ENCODE measurements around the gene CTDSPL2. TPM values are rescaled to one million over a fixed set of nuclear protein-coding genes. Genes with fewer than 3 reads are reported as not detected.
A peak's percentile ranks its signal among the peaks of the same experiment; 100 is the strongest.
"Not testable (repeated sequence)": the region's sequence is repeated elsewhere in the genome, so short reads cannot be mapped to it uniquely, and the experiment has no call there.

The CTDSPL2 gene
- total and polyA plus RNA-seq, 8 donors: 2.7 to 25.1 (median 15.3) TPM

DNA sequence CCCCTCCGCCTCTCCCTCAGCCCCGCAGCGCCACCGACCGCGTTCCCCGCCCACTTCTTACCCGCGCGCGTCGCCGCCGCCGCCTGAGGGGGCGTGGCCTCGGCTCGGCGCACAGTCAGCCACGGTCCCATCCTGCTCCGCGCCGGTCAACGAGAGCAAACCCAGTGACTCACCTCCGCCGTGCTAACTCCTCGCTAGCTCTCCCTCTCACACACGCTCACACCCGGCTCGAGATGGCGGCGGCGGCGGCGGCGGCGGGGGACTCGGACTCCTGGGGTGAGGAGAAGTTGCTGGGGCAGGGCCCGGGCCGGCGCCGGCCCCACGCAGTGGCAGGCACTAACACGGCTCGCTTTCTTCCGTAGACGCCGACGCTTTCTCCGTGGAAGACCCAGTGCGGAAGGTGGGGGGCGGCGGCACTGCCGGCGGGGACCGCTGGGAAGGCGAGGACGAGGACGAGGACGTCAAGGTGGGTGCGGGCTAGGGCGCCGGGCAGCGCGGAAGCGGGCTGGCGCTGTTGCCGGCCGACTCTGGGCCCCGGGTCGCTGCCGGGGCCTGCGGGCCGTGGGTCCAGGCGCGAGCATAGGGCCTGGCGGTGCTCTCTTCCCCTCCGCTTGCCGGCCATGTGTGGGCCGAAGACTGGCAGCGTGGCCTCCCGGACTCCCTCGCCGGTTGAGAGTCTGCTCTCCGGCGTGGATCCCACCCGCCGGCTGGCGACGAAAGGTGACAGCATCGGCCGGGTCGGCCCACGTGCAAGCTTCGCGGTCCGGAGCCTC is 109.7 kb downstream of the CTDSPL2 start, which contains the start of gene EIF3J:
Gene EIF3J, plus strand, starts transcription at position 186 of the 773 bp plus-strand sequence. Its CDS starts 48 bp downstream, at position 234.
- no peaks in the 10 kb centered on the region for H3K27me3 ChIP-seq
- no peak for TF ChIP-seq CTCF (IDR thresholded peaks at IDR 0.05)
- 0% methylated on average over 56 to 95 of the region's 97 CpGs for WGBS, 2 donors
- intact Hi-C loops (cut with DNase I): no loop called here
- DNase-seq (peak; percentile 95 to 97 (median 97)), FAIRE-seq (no peak), ATAC-seq (peak; percentile 86 to 94 (median 90))
- H3K9me3 ChIP-seq: no peaks in the 10 kb centered on the region
- peak within 1 kb of the TSS; percentile 73 to 95 (median 92) for H3K4me3 ChIP-seq
- peak within 1 kb of the TSS; percentile 93 to 99 (median 98) for H3K27ac ChIP-seq
- H3K36me3 ChIP-seq: peaks cover 0 to 5% (median 0%) of the 10 kb centered on the region in 3 donors
- peaks cover 20 to 37% (median 29%) of the 10 kb centered on the region in 3 donors for H3K4me1 ChIP-seq

GRCh38 chr15:44537735-44538240 is 110.4 kb downstream of the CTDSPL2 start:
- TF ChIP-seq CTCF (IDR thresholded peaks at IDR 0.05): no peak
- WGBS, 2 donors: 2% methylated on average over 13 of the region's 13 CpGs
- Histone ChIP-seq H3K27ac (peak overlapping the region; percentile 93 to 99 (median 98)), H3K9me3 (no peaks in the 10 kb centered on the region), H3K4me1 (peaks cover 21 to 43% (median 35%) of the 10 kb centered on the region in 3 donors), H3K27me3 (no peaks in the 10 kb centered on the region), H3K4me3 (peak overlapping the region; percentile 73 to 95 (median 92)), H3K36me3 (peaks cover 0 to 5% (median 0%) of the 10 kb centered on the region in 3 donors)
- FAIRE-seq (no peak), DNase-seq (no peak), ATAC-seq (no peak)
- intact Hi-C loops (cut with DNase I): no loop called here

GRCh38 chr15:44541282-44541958 is 114.0 kb downstream of the CTDSPL2 start:
- H3K27me3 ChIP-seq: no peaks in the 10 kb centered on the region
- H3K36me3 ChIP-seq: no peaks in the 10 kb centered on the region
- no peaks in the 10 kb centered on the region for H3K9me3 ChIP-seq
- intact Hi-C loops (cut with DNase I): no loop called here
- DNase-seq: no peak
- peak overlapping the region in 1 of 4 donors; percentile 6 for H3K27ac ChIP-seq
- no peak for FAIRE-seq
- H3K4me1 ChIP-seq: peaks cover 25 to 60% (median 42%) of the 10 kb centered on the region in 3 donors
- no peak overlapping the region for H3K4me3 ChIP-seq
- no peak for TF ChIP-seq CTCF (IDR thresholded peaks at IDR 0.05)
- ATAC-seq: no peak
- 86 to 96% methylated on average over 4 of the region's 4 CpGs for whole genome bisulfite sequencing, 2 donors

DNA sequence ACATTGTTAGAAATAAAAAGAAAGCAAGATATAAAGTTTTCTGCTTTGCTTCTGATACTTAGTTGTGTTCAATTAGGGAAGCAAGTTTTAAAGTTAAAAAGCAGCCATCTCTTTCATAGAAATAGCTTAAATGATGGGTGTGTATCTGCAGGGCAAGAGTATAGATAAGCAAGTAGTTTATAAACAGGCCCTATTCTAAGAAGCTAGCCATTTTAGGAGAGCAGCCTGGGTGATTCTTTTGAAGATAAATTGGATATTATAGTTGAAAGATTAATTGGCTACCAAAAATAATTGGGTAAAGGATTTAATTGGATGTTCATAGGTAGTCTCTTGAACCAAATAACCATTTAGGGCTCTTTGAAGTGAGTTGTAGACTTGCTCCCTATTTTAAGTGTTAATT is 115.2 kb downstream of the CTDSPL2 start:
- H3K36me3 ChIP-seq: no peaks in the 10 kb centered on the region
- TF ChIP-seq CTCF (IDR thresholded peaks at IDR 0.05): no peak
- H3K4me1 ChIP-seq: peaks cover 27 to 62% (median 42%) of the 10 kb centered on the region in 3 donors
- FAIRE-seq (no peak), DNase-seq (no peak), ATAC-seq (no peak)
- H3K9me3 ChIP-seq: no peaks in the 10 kb centered on the region
- no peaks in the 10 kb centered on the region for H3K27me3 ChIP-seq
- intact Hi-C loops (cut with DNase I): no loop called here
- peak overlapping the region in 1 of 4 donors; percentile 6 for H3K27ac ChIP-seq
- no peak overlapping the region for H3K4me3 ChIP-seq

DNA sequence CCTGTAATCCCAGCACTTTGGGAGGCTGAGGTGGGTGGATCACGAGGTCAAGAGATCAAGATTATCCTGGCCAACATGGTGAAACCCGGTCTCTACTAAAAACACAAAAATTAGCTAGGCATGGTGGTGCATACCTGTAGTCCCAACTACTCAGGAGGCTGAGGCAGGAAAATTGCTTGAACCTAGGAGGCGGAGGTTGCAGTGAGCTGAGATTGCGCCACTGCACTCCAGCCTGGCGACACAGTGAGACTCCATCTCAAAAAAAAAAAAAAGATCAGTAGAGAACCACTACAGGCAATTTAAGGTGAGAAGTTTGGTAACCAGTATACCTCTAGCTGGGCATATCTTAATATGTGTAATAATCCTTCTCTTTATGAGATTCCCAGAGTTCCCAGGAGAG is 117.3 kb downstream of the CTDSPL2 start:
- H3K9me3 ChIP-seq; H3K27me3 ChIP-seq; FAIRE-seq; H3K36me3 ChIP-seq; H3K27ac ChIP-seq; H3K4me3 ChIP-seq; DNase-seq; intact Hi-C loops (cut with DNase I); ATAC-seq: not testable (repeated sequence)
- H3K4me1 ChIP-seq: peaks cover 22 to 49% (median 36%) of the 10 kb centered on the region in 3 donors
- 77 to 91% methylated on average over 5 of the region's 5 CpGs for WGBS, 2 donors
